Fibroblast of villous mesenchyme (primary cell): ENCODE data around the gene ESYT2. TPM values are rescaled to one million over a fixed set of nuclear protein-coding genes. Genes with fewer than 3 reads are reported as not detected.

Source experiments
- DNase-seq: peaks from one replicate; pipeline ENCODE4 v3.0.0-alpha.2; 2010; ENCODE audit warnings: low read depth
- H3K4me3 ChIP-seq: 2 replicates; pipeline ENCODE4 v1.5.1; 2011; ENCODE audit warnings: low read depth, mild to moderate bottlenecking, low read length
- CTCF ChIP-seq: IDR thresholded peaks from 2 replicates; pipeline ENCODE4 v1.5.1; 2012; ENCODE audit warnings: low read depth, mild to moderate bottlenecking, low read length; ENCODE audit not compliant: insufficient read depth
- total RNA-seq: library from RNA; depleted of rRNA; stranded (reverse); fragments of >200 nt; gene quantifications from 2 replicates; pipeline ENCODE4 v1.2.3, GENCODE V29; 2012

The ESYT2 gene
- total RNA-seq, 1 donor: 75.1 TPM

DNA sequence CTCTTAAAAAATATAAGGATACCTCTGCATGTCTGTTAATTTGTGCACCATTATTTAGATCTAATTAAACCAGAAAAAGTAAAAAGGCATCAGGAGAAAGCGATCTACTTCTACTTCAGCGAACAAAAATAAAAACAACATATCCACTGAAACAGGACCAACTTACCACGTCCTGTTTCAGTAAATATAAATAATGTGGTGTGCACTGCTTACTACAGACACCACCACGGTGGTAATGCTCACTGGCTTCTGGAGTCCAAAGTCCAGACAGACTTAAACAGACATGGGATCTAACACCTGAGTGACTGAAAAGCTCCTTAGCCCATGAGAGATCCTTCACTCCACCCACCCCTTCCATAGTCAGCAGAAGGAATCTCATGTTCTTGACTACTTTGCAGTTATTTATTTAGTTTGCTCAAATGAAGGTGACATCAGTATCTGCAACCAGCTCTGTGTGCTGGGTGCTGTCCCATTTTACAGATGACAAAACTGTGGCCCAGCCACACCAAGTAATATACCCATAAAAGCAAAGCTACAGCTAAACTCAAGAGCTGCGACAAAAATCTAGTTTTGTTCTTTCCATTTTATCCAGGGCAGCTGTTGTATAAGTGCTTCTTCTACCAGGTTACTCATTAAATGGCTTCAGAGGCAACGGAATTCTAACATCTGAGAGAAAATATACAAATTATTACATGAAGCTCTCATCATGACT is 62.6 kb downstream of the ESYT2 start:
- no peak overlapping the region for H3K4me3 ChIP-seq
- no peak for TF ChIP-seq CTCF
- DNase-seq: no peak

DNA sequence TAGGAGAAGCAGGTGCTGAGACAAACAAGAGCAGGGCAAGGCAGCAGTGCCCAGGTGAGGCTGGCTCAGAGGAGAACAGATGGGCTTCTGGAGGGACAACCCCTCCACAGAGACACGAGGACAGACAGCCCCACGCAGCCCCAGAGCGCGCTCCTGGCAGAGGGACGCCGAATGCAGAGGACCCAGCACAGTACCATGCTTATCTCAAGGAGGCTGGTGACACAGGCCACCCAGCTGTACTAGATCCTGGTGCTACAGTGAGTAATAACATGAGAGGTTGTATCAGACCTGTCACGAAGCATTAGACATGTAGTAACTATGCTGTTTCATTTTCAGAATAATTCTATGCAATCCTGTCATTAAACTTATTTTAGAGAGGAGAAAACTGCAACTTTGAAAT is 64.3 kb downstream of the ESYT2 start:
- H3K4me3 ChIP-seq: no peak overlapping the region
- no peak for DNase-seq
- no peak for TF ChIP-seq CTCF

DNA sequence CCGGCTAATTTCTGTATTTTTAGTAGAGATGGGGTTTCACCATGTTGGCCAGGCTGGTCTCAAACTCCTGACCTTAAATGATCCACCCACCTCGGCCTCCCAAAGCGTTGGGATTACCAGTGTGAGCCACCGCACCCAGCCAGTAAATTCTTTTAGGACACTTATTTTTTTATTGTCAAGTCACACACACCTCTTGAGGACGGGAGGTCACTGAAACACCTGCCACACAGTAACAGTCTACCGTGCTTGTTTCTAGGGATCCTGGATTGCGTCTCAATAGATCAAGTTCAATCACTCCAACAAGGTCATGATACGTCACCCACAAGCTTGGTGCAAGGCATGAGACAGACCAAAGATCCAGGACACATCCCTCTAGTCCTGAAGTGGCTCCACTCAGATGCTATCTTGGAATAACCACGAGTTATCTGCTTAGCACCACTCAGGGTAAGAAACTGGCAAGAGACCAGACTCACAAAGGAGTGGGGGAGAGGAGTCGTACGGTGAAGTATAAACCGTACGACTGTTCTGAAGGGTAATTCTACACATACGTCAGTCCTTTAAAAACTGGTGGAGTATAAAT is 65.8 kb downstream of the ESYT2 start:
- TF ChIP-seq CTCF: no peak
- no peak overlapping the region for H3K4me3 ChIP-seq
- no peak for DNase-seq

DNA sequence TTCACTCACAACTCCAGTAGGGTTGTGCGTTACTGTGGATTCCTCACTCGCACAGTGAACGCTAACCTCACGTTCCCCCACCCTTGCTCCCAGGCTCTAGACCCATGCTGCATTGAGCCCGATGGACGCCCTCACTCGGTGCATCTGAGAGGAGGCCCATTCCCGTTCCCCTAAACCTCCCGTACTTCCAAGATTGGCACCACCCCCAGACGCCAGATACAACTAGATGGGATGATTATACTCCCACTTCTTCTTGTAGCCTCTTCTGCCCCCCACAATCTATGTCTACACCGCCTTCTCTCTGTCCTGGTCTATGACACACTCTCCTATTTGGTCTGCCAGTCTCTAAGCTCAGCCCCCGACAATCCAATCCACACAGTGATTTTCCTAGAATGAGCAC is 67.4 kb downstream of the ESYT2 start:
- TF ChIP-seq CTCF: no peak
- no peak for DNase-seq
- H3K4me3 ChIP-seq: no peak overlapping the region

DNA sequence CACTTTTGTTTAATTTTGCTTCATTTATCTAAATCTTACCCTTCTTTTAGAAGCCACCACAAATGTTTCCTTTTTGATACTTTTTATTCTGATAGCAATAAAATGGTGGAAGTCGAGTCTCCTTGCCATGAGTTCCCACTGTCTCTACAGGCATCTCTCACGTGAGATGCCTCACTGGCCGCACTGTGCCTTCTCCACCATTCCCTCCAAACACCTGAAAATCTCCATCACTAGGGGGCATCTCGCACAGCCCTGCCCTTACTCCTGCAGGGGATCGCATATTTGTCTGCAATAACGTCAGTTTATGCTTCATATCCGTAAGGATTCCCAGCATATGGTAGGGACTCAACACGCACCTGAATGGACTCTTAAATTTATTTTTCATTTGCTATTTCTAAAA is 68.4 kb downstream of the ESYT2 start:
- TF ChIP-seq CTCF: peak; percentile 19
- DNase-seq: no peak

GRCh38 chr7:158760445-158760764 is 68.9 kb downstream of the ESYT2 start:
- TF ChIP-seq CTCF: no peak
- no peak for DNase-seq
- no peak overlapping the region for H3K4me3 ChIP-seq

More for the DNA sequence above, 68.4 kb downstream of the ESYT2 start:
- no peak overlapping the region for H3K4me3 ChIP-seq
